Measurements from ENCODE around the gene PTRHD1. TPM values are rescaled to one million over a fixed set of nuclear protein-coding genes. Genes with fewer than 3 reads are reported as not detected.

PTRHD1 gene
- total RNA-seq, 2 donors from 2014 or later: 5.4 to 9.7 TPM

DNA sequence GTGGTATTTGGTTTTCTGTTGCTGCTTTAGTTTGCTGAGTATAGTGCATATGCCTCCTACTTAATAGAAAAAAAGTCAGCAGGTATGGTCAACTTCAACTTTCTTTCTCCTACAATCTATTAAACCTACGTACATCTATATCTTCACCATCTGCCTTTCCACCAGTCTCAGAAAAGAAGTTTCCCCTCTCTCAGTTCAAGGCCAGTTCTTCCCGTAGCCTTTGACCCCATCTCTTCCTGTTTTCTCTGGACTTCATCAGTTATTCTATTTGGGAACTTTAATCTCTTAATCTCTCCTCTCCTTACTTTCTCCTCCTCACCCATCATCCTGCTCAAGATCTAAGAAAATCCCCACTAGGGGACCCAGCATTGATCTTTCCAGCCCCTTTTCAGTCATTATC, 5.7 kb downstream of the PTRHD1 start:
- TF ChIP-seq, protein P1, sequence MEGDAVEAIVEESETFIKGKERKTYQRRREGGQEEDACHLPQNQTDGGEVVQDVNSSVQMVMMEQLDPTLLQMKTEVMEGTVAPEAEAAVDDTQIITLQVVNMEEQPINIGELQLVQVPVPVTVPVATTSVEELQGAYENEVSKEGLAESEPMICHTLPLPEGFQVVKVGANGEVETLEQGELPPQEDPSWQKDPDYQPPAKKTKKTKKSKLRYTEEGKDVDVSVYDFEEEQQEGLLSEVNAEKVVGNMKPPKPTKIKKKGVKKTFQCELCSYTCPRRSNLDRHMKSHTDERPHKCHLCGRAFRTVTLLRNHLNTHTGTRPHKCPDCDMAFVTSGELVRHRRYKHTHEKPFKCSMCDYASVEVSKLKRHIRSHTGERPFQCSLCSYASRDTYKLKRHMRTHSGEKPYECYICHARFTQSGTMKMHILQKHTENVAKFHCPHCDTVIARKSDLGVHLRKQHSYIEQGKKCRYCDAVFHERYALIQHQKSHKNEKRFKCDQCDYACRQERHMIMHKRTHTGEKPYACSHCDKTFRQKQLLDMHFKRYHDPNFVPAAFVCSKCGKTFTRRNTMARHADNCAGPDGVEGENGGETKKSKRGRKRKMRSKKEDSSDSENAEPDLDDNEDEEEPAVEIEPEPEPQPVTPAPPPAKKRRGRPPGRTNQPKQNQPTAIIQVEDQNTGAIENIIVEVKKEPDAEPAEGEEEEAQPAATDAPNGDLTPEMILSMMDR (IDR thresholded peaks at IDR 0.05): no peak
- peaks cover 4 to 6% of the 10 kb centered on the region in 2 donors for H3K4me1 ChIP-seq (ENCODE audit: control insufficient read depth in 1 of 2, low read depth in 2 of 2)
- no peak overlapping the region for H3K4me3 ChIP-seq
- no peak for DNase-seq (ENCODE audit: low spot score)
- H3K36me3 ChIP-seq: no peaks in the 10 kb centered on the region
- no peaks in the 10 kb centered on the region for H3K27me3 ChIP-seq (replicated peaks; ENCODE audit: insufficient read depth)
- no peaks in the 10 kb centered on the region for H3K9me3 ChIP-seq
- no peak overlapping the region for H3K27ac ChIP-seq
- no peak for ATAC-seq (ENCODE audit: insufficient number of reproducible peaks, low FRiP score, low read depth)

DNA sequence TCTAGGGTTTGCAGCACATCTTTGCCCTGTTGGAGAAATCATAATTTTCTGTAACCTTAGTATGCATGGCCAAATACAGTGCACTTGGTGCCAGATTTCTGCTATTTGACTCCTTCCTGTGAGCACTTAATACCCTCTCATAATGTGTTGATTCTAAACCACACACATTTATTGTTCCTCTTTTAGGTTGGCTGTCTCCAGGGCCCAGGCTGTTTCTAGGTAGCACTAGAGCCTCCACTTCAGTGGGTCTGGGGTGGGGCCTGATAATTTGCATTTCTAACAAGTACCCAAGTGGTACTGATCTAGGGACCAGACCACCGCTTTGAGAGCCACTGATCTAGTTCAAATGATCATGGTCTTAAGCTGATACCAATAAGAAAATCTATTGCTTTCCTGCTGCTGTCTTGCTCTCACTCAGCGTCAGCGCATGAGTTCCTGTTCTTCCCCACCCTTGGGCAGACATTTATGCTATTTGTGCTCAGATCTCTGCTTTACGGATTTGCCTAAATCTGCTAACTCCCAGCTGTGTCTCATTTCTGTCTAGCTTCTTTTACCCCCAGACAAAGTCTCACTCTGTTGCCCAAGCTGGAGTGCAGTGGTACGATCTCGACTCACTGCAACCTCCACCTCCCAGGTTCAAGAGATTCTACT, 7.4 kb downstream of the PTRHD1 start:
- Histone ChIP-seq H3K9me3 (no peaks in the 10 kb centered on the region), H3K4me3 (no peak overlapping the region), H3K36me3 (no peaks in the 10 kb centered on the region), H3K27ac (no peak overlapping the region), H3K27me3 (replicated peaks; ENCODE audit: insufficient read depth) (no peaks in the 10 kb centered on the region), H3K4me1 (ENCODE audit: control insufficient read depth in 1 of 2, low read depth in 2 of 2) (no peaks in the 10 kb centered on the region)
- TF ChIP-seq, protein P1 (IDR thresholded peaks at IDR 0.05): no peak
- no peak for DNase-seq (ENCODE audit: low spot score)
- ATAC-seq (ENCODE audit: insufficient number of reproducible peaks, low FRiP score, low read depth): no peak

DNA sequence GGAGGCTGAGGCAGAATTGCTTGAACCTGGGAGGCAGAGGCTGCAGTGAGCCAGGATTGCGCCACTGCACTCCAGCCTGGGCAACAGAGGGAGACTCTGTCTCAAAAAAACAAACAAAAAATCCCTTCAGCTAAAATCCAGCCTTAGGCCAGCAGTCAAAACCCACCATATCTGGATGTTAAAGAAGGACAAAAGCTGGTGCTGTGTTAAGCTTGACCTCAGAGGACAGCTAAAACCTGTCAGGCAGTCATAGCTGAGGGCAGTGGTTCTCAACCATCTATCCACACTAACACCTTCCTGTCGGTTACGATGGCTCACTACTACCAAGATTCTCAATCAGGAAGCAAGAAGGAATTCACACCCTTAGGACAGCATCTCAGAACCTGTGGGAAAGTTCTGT, 9.6 kb downstream of the PTRHD1 start:
- TF ChIP-seq, protein P1 (IDR thresholded peaks at IDR 0.05): no peak
- Histone ChIP-seq H3K4me1 (ENCODE audit: control insufficient read depth in 1 of 2, low read depth in 2 of 2) (no peaks in the 10 kb centered on the region), H3K4me3 (no peak overlapping the region)

DNA sequence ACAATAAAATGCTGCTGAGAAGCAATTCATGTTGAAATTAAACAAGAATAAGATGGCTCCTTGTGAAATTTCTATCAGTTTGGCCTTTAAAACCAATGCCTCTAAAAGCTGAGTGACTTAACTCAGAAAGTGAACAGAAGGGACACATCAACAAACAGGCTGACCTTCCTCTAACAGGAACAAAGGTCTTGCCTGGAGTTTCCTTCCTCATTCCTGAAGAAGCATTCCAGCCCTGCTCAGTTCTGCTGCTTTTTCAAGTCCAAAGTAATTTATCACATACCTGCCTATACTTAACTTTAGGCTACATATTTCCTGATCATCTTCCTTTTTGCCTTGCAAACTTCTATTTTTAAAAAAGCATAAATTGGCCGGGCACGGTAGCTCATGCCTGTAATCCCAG, 14.1 kb downstream of the PTRHD1 start:
- H3K36me3 ChIP-seq: no peaks in the 10 kb centered on the region
- no peak overlapping the region for H3K4me3 ChIP-seq
- no peaks in the 10 kb centered on the region for H3K9me3 ChIP-seq
- ATAC-seq (ENCODE audit: insufficient number of reproducible peaks, low FRiP score, low read depth) (no peak), DNase-seq (ENCODE audit: low spot score) (no peak)
- H3K27ac ChIP-seq: no peak overlapping the region
- H3K4me1 ChIP-seq (ENCODE audit: control insufficient read depth in 1 of 2, low read depth in 2 of 2): no peaks in the 10 kb centered on the region
- TF ChIP-seq, protein P1 (IDR thresholded peaks at IDR 0.05): no peak
- no peaks in the 10 kb centered on the region for H3K27me3 ChIP-seq (replicated peaks; ENCODE audit: insufficient read depth)

More for the DNA sequence above, 9.6 kb downstream of the PTRHD1 start:
- Histone ChIP-seq H3K27ac (no peak overlapping the region), H3K9me3 (no peaks in the 10 kb centered on the region), H3K27me3 (replicated peaks; ENCODE audit: insufficient read depth) (no peaks in the 10 kb centered on the region), H3K36me3 (no peaks in the 10 kb centered on the region)
- ATAC-seq (ENCODE audit: insufficient number of reproducible peaks, low FRiP score, low read depth) (no peak), DNase-seq (ENCODE audit: low spot score) (no peak)

DNA sequence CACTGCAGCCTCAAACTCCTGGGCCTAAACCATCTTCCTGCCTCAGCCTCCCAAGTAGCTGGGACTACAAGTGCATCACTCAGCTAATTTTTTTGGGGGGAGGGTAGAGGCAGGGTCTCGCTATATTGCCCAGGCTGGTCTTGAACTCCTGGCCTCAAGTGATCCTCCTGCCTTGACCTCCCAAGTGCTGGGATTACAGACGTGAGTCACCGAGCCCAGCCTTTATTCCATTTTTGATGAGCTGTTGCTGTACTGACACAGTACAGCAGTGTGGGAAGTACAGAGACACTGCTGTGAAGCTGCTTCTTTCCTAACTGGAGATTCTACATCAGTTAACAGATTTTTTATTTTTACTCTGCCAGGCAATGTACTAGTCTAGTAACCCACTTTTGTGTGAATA, 18.8 kb downstream of the PTRHD1 start:
- H3K27me3 ChIP-seq (replicated peaks; ENCODE audit: insufficient read depth): no peaks in the 10 kb centered on the region
- ATAC-seq (ENCODE audit: insufficient number of reproducible peaks, low FRiP score, low read depth) (no peak), DNase-seq (ENCODE audit: low spot score) (no peak)
- no peak overlapping the region for H3K27ac ChIP-seq
- H3K9me3 ChIP-seq: no peaks in the 10 kb centered on the region
- H3K4me3 ChIP-seq: no peak overlapping the region
- H3K36me3 ChIP-seq: peaks cover 7% of the 10 kb centered on the region
- TF ChIP-seq, protein P1 (IDR thresholded peaks at IDR 0.05): no peak
- H3K4me1 ChIP-seq (ENCODE audit: control insufficient read depth in 1 of 2, low read depth in 2 of 2): no peaks in the 10 kb centered on the region
